ENCODE measurements around the gene PADI1.

DNA sequence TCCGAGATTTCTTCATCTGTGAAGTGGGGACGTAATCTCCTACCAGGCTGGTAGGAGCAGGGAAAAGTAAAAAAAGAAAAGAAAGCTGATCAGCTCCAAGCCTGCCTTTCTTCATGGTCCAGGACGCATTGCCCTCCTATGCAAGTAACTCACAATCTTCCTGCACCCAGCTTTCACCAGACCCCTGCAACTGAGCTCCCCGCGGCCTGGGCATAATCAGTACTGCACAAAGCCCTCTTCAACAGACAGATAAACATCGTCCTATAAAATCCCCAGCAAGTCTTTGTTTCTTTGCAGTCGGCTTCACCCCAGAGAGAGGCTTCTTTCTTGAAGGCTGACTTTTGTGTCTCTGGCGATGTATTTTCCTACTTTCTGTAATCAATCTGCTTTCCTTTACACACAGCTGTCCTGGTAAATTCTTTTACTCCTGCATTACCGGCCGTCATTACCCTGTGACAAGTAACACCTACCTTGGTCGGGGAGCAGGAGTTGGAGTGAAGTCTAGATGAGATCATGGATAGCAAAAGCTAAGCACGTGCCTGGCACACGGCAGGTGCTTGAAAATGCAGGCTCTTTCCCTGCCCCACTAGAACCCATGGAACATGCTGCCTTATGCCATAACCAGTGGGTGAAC is 8.3 kb downstream of the PADI1 start:
- TF ChIP-seq CTCF (IDR thresholded peaks at IDR 0.05 in 4 of 5, conservative IDR thresholded peaks at IDR 0.05 in 1 of 5): no peak
- no peak for TF ChIP-seq POLR2A (IDR thresholded peaks at IDR 0.05)

Measured in gastrocnemius medialis (tissue), 4 donors.